Measurements from ENCODE around the gene NOVA2. TPM values are rescaled to one million over a fixed set of nuclear protein-coding genes. Genes with fewer than 3 reads are reported as not detected.

Gene NOVA2
- total RNA-seq, 1 donor from 2014 or later = 10.7 TPM

DNA sequence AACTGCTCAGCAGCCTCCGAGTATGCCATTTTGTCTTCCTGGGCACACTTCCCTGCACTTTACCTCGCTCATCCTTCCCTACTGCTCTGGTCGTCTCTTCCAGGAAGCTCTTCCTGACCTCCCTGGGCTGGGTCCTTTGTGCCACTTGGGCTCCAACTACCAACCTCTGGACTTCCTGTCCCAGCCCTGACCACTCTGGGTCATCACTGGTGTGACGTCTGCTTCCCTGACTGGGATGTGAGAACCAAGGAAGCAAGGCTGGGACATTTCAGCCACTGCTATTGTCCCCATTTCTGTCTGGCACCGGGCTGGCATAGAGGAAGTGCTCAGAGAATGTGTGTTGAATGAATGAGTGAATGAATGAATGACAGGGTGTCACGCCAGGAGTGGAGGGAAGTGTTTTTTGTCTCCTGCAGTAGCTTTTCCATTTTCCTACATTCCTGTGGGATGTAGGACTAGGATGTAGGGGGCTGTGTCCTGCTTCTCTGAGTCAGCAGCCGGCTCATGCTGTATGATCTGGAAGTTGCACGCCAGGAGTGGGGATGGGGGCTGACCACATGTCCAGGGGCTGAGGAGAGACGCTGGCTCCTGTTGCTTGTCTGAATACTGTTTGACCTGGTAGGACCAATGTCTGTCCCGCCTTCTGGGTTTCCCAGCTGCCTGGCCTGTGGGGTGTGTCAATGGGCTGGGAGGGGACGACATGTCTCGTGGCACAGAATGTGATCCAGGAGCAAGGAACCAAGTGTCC lies 14.7 kb downstream of the NOVA2 start:
- no peak overlapping the region for H3K4me3 ChIP-seq (ENCODE audit: insufficient read depth, low read depth, low read length)
- H3K4me2 ChIP-seq (ENCODE audit: low read length) = peak overlapping the region; percentile 69
- H3K9ac ChIP-seq (ENCODE audit: low read length) = peak overlapping the region; percentile 64
- peak overlapping the region; percentile 74 for H3K27ac ChIP-seq (ENCODE audit: low read depth, low read length)
- H3K27me3 Mint-ChIP-seq (ENCODE audit: low read depth, unreplicated experiment) = peaks cover 10% of the 10 kb centered on the region
- peaks cover 51% of the 10 kb centered on the region for H3K4me1 ChIP-seq (ENCODE audit: insufficient read depth, low read length)
- peak; percentile 86 for DNase-seq (ENCODE audit: low read depth)
- FAIRE-seq = no peak
- peak overlapping the region; percentile 28 for H3K4me3 Mint-ChIP-seq (ENCODE audit: unreplicated experiment)
- H3K27ac Mint-ChIP-seq (ENCODE audit: unreplicated experiment) = peak overlapping the region; percentile 87
- H3K4me1 Mint-ChIP-seq (ENCODE audit: low read depth, unreplicated experiment) = peaks cover 31% of the 10 kb centered on the region
- no peaks in the 10 kb centered on the region for H3K9me3 Mint-ChIP-seq (ENCODE audit: unreplicated experiment)
- no peak for TF ChIP-seq EZH2 (IDR thresholded peaks at IDR 0.05; ENCODE audit: insufficient read depth, low read length)
- TF ChIP-seq, protein P1, sequence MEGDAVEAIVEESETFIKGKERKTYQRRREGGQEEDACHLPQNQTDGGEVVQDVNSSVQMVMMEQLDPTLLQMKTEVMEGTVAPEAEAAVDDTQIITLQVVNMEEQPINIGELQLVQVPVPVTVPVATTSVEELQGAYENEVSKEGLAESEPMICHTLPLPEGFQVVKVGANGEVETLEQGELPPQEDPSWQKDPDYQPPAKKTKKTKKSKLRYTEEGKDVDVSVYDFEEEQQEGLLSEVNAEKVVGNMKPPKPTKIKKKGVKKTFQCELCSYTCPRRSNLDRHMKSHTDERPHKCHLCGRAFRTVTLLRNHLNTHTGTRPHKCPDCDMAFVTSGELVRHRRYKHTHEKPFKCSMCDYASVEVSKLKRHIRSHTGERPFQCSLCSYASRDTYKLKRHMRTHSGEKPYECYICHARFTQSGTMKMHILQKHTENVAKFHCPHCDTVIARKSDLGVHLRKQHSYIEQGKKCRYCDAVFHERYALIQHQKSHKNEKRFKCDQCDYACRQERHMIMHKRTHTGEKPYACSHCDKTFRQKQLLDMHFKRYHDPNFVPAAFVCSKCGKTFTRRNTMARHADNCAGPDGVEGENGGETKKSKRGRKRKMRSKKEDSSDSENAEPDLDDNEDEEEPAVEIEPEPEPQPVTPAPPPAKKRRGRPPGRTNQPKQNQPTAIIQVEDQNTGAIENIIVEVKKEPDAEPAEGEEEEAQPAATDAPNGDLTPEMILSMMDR (IDR thresholded peaks at IDR 0.05; ENCODE audit: insufficient read depth, low read depth, low read length) = no peak
- H3K36me3 Mint-ChIP-seq (ENCODE audit: low read depth, unreplicated experiment) = peaks cover 13% of the 10 kb centered on the region
- H2AFZ ChIP-seq (ENCODE audit: low read depth, low read length) = peak overlapping the region; percentile 51
- H3K27me3 ChIP-seq (ENCODE audit: insufficient read depth, low read length) = no peaks in the 10 kb centered on the region
- no peaks in the 10 kb centered on the region for H3K36me3 ChIP-seq (ENCODE audit: insufficient read depth, low read length)
- no peaks in the 10 kb centered on the region for H3K9me3 ChIP-seq (ENCODE audit: insufficient read depth, low read depth, low read length)
- H4K20me1 ChIP-seq (ENCODE audit: insufficient read depth, low read length) = no peaks in the 10 kb centered on the region
- H3K79me2 ChIP-seq (ENCODE audit: insufficient read depth, low read length) = no peaks in the 10 kb centered on the region

DNA sequence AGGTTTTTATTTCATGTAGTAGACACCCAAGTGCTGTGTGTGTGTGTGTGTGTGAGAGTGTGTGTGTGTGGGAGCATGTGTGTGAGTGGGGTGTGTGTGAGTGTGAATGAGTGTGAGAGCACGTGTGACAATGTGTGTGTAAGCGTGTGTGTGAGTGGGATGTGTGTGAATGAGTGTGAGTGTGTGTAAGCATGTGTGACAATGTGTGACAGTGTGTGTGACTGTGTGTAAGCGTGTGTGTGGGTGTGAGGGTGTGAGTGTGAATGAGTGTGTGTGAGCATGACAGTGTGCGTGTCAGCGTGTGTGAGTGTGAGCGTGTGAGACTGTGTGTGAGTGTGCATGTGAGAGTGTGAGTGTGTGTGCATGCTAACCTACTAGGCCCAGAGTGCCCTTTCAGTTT lies 15.3 kb downstream of the NOVA2 start:
- Mint-ChIP-seq H3K4me3 (ENCODE audit: unreplicated experiment) (no peak overlapping the region), H3K27me3 (ENCODE audit: low read depth, unreplicated experiment) (peaks cover 10% of the 10 kb centered on the region)
- H3K4me1 ChIP-seq (ENCODE audit: insufficient read depth, low read length) = peaks cover 57% of the 10 kb centered on the region

More for the DNA sequence above, 15.3 kb downstream of the NOVA2 start:
- Mint-ChIP-seq H3K36me3 (ENCODE audit: low read depth, unreplicated experiment) (peaks cover 12% of the 10 kb centered on the region), H3K9me3 (ENCODE audit: unreplicated experiment) (no peaks in the 10 kb centered on the region), H3K4me1 (ENCODE audit: low read depth, unreplicated experiment) (peaks cover 34% of the 10 kb centered on the region), H3K27ac (ENCODE audit: unreplicated experiment) (peak overlapping the region; percentile 82)
- FAIRE-seq = no peak
- H2AFZ ChIP-seq (ENCODE audit: low read depth, low read length) = no peak overlapping the region
- no peaks in the 10 kb centered on the region for H3K79me2 ChIP-seq (ENCODE audit: insufficient read depth, low read length)
- no peaks in the 10 kb centered on the region for H3K27me3 ChIP-seq (ENCODE audit: insufficient read depth, low read length)
- no peaks in the 10 kb centered on the region for H3K36me3 ChIP-seq (ENCODE audit: insufficient read depth, low read length)
- no peak for DNase-seq (ENCODE audit: low read depth)
- peak overlapping the region; percentile 32 for H3K9ac ChIP-seq (ENCODE audit: low read length)
- H3K4me3 ChIP-seq (ENCODE audit: insufficient read depth, low read depth, low read length) = no peak overlapping the region
- peak overlapping the region; percentile 69 for H3K4me2 ChIP-seq (ENCODE audit: low read length)
- no peaks in the 10 kb centered on the region for H4K20me1 ChIP-seq (ENCODE audit: insufficient read depth, low read length)
- H3K9me3 ChIP-seq (ENCODE audit: insufficient read depth, low read depth, low read length) = no peaks in the 10 kb centered on the region
- peak overlapping the region; percentile 74 for H3K27ac ChIP-seq (ENCODE audit: low read depth, low read length)
- TF ChIP-seq EZH2 (IDR thresholded peaks at IDR 0.05; ENCODE audit: insufficient read depth, low read length) = no peak
- TF ChIP-seq, protein P1 (IDR thresholded peaks at IDR 0.05; ENCODE audit: insufficient read depth, low read depth, low read length) = no peak

All from astrocyte (in vitro differentiated cells and primary cell).